WTC11 (cell line): Measurements from ENCODE around the gene NHERF2. TPM values are rescaled to one million over a fixed set of nuclear protein-coding genes. Genes with fewer than 3 reads are reported as not detected.

Source experiments
- ATAC-seq: fragments of 200-7000 bp; cut with Tn5 transposase; 2 replicates; pipeline ENCODE4 v1.10.0; 2021; ENCODE audit warnings: mild to moderate bottlenecking, moderate library complexity
- CTCF ChIA-PET: fragments of 300-600 bp; sonication (Branson Sonifier 250); formaldehyde crosslinking; loops from one replicate; lab custom pipeline; 2021; ENCODE audit warnings: antibody characterized with exemption; lab: Charles Lee
- POLR2A ChIA-PET: fragments of 350-600 bp; sonication (Branson Sonifier 250); formaldehyde crosslinking; loops from one replicate; lab custom pipeline; 2021; ENCODE audit warnings: antibody characterized with exemption; lab: Charles Lee
- DNase-seq: peaks from one replicate; pipeline ENCODE4 v3.0.0; 2021; ENCODE audit warnings: low spot score
- H3K27ac Mint-ChIP-seq: 2 replicates; pipeline ENCODE4 v1.8.0; 2021; ENCODE audit warnings: mixed read lengths
- H3K27me3 Mint-ChIP-seq: 2 replicates; pipeline ENCODE4 v1.8.0; 2021; ENCODE audit warnings: low read depth, mild to moderate bottlenecking, moderate library complexity, mixed read lengths
- H3K36me3 Mint-ChIP-seq: 2 replicates; pipeline ENCODE4 v1.8.0; 2021; ENCODE audit warnings: mixed read lengths
- H3K4me1 Mint-ChIP-seq: 2 replicates; pipeline ENCODE4 v1.8.0; 2022; ENCODE audit warnings: mixed read lengths
- H3K4me3 Mint-ChIP-seq: 2 replicates; pipeline ENCODE4 v1.8.0; 2021; ENCODE audit warnings: mild to moderate bottlenecking, moderate library complexity, mixed read lengths
- H3K9me3 Mint-ChIP-seq: 2 replicates; pipeline ENCODE4 v1.8.0; 2021; ENCODE audit warnings: mixed read lengths
- CBFB ChIP-seq: sonication (generic); formaldehyde crosslinking; IDR thresholded peaks from 2 replicates; pipeline ENCODE4 v1.8.1; 2022; ENCODE audit warnings: mild to moderate bottlenecking, low read depth, missing genetic modification reagents
- ESRRA ChIP-seq: sonication (generic); formaldehyde crosslinking; IDR thresholded peaks from 2 replicates; pipeline ENCODE4 v1.8.1; 2022; ENCODE audit warnings: mild to moderate bottlenecking, missing genetic modification reagents, borderline replicate concordance
- IRF2 ChIP-seq: sonication (generic); formaldehyde crosslinking; IDR thresholded peaks from 2 replicates; pipeline ENCODE4 v1.8.0; 2022; ENCODE audit warnings: low read depth, missing genetic modification reagents, borderline replicate concordance
- JAZF1 ChIP-seq: fragments of 250-450 bp; sonication (Bioruptor Pico); IDR thresholded peaks from 2 replicates; pipeline ENCODE4 v1.9.0; 2021; ENCODE audit warnings: moderate library complexity, mild to moderate bottlenecking, inconsistent platforms
- NR2C2 ChIP-seq: sonication (generic); formaldehyde crosslinking; IDR thresholded peaks from 2 replicates; pipeline ENCODE4 v1.8.0; 2022; ENCODE audit warnings: mild to moderate bottlenecking, missing genetic modification reagents
- NR3C1 ChIP-seq: sonication (generic); formaldehyde crosslinking; conservative IDR thresholded peaks from 2 replicates; pipeline ENCODE4 v1.8.1; 2023; ENCODE audit warnings: low read depth, mild to moderate bottlenecking, missing genetic modification reagents
- OVOL2 ChIP-seq: fragments of 250-450 bp; sonication (Bioruptor Pico); IDR thresholded peaks from 2 replicates; pipeline ENCODE4 v1.9.0; 2021; ENCODE audit warnings: mild to moderate bottlenecking, borderline replicate concordance
- SOX15 ChIP-seq: fragments of 250-450 bp; sonication (Bioruptor Pico); IDR thresholded peaks from 2 replicates; pipeline ENCODE4 v1.9.0; 2021; ENCODE audit warnings: mild to moderate bottlenecking
- TEAD1 ChIP-seq: sonication (generic); formaldehyde crosslinking; IDR thresholded peaks from 2 replicates; pipeline ENCODE4 v1.8.0; 2022; ENCODE audit warnings: mild to moderate bottlenecking, missing genetic modification reagents
- TP53 ChIP-seq: sonication (generic); formaldehyde crosslinking; IDR thresholded peaks from 2 replicates; pipeline ENCODE4 v1.8.1; 2023; ENCODE audit warnings: mild to moderate bottlenecking, missing genetic modification reagents
- ZBTB21 ChIP-seq: sonication (generic); formaldehyde crosslinking; IDR thresholded peaks from 2 replicates; pipeline ENCODE4 v1.8.1; 2023; ENCODE audit warnings: mild to moderate bottlenecking, missing genetic modification reagents, borderline replicate concordance
- ZNF121 ChIP-seq: sonication (generic); formaldehyde crosslinking; IDR thresholded peaks from 2 replicates; pipeline ENCODE4 v1.8.0; 2023; ENCODE audit warnings: missing genetic modification reagents
- ZNF232 ChIP-seq: sonication (generic); formaldehyde crosslinking; IDR thresholded peaks from 2 replicates; pipeline ENCODE4 v1.8.0; 2022; ENCODE audit warnings: mild to moderate bottlenecking, missing genetic modification reagents
- ZNF396 ChIP-seq: fragments of 250-450 bp; sonication (Bioruptor Pico); IDR thresholded peaks from 2 replicates; pipeline ENCODE4 v1.8.0; 2021; ENCODE audit warnings: mild to moderate bottlenecking, moderate library complexity, borderline replicate concordance
- total RNA-seq: library from RNA; stranded (reverse); gene quantifications from 3 replicates; pipeline ENCODE4 v1.2.3, GENCODE V29; 2021
- TF ChIP-seq, protein P1 (sequence below): sonication (generic); formaldehyde crosslinking; IDR thresholded peaks from 2 replicates; pipeline ENCODE4 v1.8.1; 2023; ENCODE audit warnings: mild to moderate bottlenecking, missing genetic modification reagents
- TF ChIP-seq, protein P2 (sequence below): sonication (generic); formaldehyde crosslinking; IDR thresholded peaks from 2 replicates; pipeline ENCODE4 v1.8.0; 2022; ENCODE audit warnings: missing genetic modification reagents
- TF ChIP-seq, protein P3 (sequence below): fragments of 250-450 bp; sonication (Bioruptor Pico); IDR thresholded peaks from 2 replicates; pipeline ENCODE4 v2.1.2; 2022; ENCODE audit warnings: mild to moderate bottlenecking, moderate library complexity
- TF ChIP-seq, protein P4 (sequence below): fragments of 250-450 bp; sonication (Bioruptor Pico); conservative IDR thresholded peaks from 2 replicates; pipeline ENCODE4 v1.9.0; 2021; ENCODE audit warnings: mild to moderate bottlenecking
- TF ChIP-seq, protein P5 (sequence below): sonication (generic); formaldehyde crosslinking; IDR thresholded peaks from 2 replicates; pipeline ENCODE4 v1.8.0; 2022; ENCODE audit warnings: mild to moderate bottlenecking, missing genetic modification reagents
- TF ChIP-seq, protein P6 (sequence below): fragments of 200-600 bp; IDR thresholded peaks from 2 replicates; pipeline ENCODE4 v1.8.0; 2022; ENCODE audit warnings: antibody characterized with exemption
- TF ChIP-seq, protein P7 (sequence below): sonication (generic); formaldehyde crosslinking; IDR thresholded peaks from 2 replicates; pipeline ENCODE4 v1.8.1; 2022; ENCODE audit warnings: mild to moderate bottlenecking, missing genetic modification reagents, moderate library complexity, borderline replicate concordance
- TF ChIP-seq, protein P8 (sequence below): fragments of 250-450 bp; sonication (Bioruptor Pico); IDR thresholded peaks from 2 replicates; pipeline ENCODE4 v1.8.0; 2021; ENCODE audit warnings: mild to moderate bottlenecking

NHERF2 gene
- total RNA-seq, 1 experiment from 2014 or later, result 31.1 TPM

DNA sequence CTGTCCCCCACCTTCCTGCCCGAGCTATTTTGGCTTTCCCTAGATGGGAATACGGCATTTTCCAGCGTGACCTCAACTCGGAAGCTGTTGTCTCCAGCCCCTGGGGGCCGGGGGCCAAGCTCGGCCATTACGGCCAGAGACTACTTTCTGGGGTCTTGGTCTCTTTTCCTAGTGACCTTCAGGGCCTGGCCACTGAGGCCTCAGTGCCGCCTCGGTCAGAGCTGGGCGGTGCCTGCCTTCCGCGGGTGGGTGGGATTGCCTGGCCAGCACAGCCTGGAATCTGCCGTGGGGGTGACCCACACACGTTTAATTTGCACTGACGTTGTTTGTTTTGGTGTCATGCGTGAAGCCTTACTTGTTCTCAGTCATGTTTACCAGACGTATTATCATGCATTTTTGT lies 50.3 kb downstream of the NHERF2 start (continued):
- TF ChIP-seq, protein P1, sequence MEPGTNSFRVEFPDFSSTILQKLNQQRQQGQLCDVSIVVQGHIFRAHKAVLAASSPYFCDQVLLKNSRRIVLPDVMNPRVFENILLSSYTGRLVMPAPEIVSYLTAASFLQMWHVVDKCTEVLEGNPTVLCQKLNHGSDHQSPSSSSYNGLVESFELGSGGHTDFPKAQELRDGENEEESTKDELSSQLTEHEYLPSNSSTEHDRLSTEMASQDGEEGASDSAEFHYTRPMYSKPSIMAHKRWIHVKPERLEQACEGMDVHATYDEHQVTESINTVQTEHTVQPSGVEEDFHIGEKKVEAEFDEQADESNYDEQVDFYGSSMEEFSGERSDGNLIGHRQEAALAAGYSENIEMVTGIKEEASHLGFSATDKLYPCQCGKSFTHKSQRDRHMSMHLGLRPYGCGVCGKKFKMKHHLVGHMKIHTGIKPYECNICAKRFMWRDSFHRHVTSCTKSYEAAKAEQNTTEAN (CRISPR knock-in tag), result no peak
- TF ChIP-seq, protein P2, sequence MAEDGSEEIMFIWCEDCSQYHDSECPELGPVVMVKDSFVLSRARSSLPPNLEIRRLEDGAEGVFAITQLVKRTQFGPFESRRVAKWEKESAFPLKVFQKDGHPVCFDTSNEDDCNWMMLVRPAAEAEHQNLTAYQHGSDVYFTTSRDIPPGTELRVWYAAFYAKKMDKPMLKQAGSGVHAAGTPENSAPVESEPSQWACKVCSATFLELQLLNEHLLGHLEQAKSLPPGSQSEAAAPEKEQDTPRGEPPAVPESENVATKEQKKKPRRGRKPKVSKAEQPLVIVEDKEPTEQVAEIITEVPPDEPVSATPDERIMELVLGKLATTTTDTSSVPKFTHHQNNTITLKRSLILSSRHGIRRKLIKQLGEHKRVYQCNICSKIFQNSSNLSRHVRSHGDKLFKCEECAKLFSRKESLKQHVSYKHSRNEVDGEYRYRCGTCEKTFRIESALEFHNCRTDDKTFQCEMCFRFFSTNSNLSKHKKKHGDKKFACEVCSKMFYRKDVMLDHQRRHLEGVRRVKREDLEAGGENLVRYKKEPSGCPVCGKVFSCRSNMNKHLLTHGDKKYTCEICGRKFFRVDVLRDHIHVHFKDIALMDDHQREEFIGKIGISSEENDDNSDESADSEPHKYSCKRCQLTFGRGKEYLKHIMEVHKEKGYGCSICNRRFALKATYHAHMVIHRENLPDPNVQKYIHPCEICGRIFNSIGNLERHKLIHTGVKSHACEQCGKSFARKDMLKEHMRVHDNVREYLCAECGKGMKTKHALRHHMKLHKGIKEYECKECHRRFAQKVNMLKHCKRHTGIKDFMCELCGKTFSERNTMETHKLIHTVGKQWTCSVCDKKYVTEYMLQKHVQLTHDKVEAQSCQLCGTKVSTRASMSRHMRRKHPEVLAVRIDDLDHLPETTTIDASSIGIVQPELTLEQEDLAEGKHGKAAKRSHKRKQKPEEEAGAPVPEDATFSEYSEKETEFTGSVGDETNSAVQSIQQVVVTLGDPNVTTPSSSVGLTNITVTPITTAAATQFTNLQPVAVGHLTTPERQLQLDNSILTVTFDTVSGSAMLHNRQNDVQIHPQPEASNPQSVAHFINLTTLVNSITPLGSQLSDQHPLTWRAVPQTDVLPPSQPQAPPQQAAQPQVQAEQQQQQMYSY (CRISPR knock-in tag), result no peak

DNA sequence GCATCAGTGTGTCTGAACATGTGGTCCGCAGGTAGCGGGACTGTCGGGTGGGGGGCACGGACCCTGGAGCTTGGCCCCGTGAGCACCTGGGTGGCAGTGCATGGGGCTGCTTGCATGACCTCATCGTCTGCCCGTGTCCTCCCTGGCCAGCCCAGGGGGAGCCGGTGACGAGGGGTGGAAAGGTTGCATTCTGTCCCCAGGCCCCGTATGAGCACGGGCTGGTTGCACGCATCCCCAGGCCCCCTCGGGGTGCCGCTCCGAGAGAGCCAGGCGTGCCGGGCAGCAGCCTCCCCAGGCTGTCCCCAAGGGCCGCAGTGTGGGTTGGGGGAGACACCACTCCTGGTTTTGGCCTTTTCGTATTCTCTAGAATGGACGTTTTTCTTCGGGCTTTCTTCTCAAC lies 51.0 kb downstream of the NHERF2 start:
- ATAC-seq (no peak), DNase-seq (no peak)
- POLR2A ChIA-PET, result interaction anchor here (0.6 kb wide), 1 partner anchor 1643 kb away, joined by 3 read pairs; no protein-coding TSS in a partner anchor
- no peak overlapping the region for H3K4me3 Mint-ChIP-seq
- H3K27me3 Mint-ChIP-seq, result no peaks in the 10 kb centered on the region
- no peaks in the 10 kb centered on the region for H3K4me1 Mint-ChIP-seq
- peaks cover 3% of the 10 kb centered on the region for H3K36me3 Mint-ChIP-seq
- TF ChIP-seq, protein P3, sequence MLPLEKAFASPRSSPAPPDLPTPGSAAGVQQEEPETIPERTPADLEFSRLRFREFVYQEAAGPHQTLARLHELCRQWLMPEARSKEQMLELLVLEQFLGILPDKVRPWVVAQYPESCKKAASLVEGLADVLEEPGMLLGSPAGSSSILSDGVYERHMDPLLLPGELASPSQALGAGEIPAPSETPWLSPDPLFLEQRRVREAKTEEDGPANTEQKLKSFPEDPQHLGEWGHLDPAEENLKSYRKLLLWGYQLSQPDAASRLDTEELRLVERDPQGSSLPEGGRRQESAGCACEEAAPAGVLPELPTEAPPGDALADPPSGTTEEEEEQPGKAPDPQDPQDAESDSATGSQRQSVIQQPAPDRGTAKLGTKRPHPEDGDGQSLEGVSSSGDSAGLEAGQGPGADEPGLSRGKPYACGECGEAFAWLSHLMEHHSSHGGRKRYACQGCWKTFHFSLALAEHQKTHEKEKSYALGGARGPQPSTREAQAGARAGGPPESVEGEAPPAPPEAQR, result no peak
- TF ChIP-seq CBFB (no peak), TP53 (CRISPR knock-in tag) (no peak), TEAD1 (CRISPR knock-in tag) (no peak), SOX15 (no peak), NR3C1 (no peak), OVOL2 (no peak), IRF2 (CRISPR knock-in tag) (no peak), JAZF1 (CRISPR knock-in tag) (no peak), ZNF396 (CRISPR knock-in tag) (no peak), ZNF232 (CRISPR knock-in tag) (no peak), ESRRA (CRISPR knock-in tag) (no peak), ZNF121 (CRISPR knock-in tag) (no peak), NR2C2 (CRISPR knock-in tag) (no peak), ZBTB21 (no peak)
- TF ChIP-seq, protein P4, sequence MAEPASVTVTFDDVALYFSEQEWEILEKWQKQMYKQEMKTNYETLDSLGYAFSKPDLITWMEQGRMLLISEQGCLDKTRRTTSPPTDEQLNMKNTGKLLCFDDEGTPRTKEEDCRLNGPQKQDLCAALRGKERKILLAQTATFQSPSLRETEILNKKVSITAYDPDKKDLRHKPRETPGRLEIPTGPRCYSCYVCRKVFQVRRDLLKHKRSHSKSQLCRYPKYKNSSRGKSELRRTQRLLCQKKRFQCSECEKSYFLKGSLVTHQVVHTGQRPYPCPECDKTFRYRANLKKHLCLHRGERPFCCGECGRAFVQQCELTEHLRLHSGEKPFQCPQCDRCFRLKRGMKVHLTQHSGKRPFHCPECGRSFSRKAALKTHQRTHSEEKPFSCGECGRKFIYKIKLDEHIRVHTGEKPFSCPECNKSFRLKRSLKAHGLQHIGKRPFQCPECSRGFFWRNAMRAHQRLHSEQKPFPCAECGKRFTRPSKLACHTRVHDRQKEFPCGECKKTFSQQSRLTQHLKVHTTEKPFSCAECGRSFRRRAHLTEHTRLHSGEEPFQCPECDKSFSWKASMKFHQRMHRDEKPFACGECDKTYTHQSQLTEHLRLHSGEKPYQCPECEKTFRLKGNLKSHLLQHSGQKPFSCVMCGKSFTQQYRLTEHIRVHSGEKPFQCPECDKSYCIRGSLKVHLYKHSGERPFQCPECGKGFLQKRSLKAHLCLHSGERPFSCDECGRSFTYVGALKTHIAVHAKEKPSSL, result no peak
- TF ChIP-seq, protein P5, sequence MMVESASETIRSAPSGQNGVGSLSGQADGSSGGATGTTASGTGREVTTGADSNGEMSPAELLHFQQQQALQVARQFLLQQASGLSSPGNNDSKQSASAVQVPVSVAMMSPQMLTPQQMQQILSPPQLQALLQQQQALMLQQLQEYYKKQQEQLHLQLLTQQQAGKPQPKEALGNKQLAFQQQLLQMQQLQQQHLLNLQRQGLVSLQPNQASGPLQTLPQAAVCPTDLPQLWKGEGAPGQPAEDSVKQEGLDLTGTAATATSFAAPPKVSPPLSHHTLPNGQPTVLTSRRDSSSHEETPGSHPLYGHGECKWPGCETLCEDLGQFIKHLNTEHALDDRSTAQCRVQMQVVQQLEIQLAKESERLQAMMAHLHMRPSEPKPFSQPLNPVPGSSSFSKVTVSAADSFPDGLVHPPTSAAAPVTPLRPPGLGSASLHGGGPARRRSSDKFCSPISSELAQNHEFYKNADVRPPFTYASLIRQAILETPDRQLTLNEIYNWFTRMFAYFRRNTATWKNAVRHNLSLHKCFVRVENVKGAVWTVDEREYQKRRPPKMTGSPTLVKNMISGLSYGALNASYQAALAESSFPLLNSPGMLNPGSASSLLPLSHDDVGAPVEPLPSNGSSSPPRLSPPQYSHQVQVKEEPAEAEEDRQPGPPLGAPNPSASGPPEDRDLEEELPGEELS, result no peak
- TF ChIP-seq, protein P6, sequence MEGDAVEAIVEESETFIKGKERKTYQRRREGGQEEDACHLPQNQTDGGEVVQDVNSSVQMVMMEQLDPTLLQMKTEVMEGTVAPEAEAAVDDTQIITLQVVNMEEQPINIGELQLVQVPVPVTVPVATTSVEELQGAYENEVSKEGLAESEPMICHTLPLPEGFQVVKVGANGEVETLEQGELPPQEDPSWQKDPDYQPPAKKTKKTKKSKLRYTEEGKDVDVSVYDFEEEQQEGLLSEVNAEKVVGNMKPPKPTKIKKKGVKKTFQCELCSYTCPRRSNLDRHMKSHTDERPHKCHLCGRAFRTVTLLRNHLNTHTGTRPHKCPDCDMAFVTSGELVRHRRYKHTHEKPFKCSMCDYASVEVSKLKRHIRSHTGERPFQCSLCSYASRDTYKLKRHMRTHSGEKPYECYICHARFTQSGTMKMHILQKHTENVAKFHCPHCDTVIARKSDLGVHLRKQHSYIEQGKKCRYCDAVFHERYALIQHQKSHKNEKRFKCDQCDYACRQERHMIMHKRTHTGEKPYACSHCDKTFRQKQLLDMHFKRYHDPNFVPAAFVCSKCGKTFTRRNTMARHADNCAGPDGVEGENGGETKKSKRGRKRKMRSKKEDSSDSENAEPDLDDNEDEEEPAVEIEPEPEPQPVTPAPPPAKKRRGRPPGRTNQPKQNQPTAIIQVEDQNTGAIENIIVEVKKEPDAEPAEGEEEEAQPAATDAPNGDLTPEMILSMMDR, result no peak
- TF ChIP-seq, protein P7, sequence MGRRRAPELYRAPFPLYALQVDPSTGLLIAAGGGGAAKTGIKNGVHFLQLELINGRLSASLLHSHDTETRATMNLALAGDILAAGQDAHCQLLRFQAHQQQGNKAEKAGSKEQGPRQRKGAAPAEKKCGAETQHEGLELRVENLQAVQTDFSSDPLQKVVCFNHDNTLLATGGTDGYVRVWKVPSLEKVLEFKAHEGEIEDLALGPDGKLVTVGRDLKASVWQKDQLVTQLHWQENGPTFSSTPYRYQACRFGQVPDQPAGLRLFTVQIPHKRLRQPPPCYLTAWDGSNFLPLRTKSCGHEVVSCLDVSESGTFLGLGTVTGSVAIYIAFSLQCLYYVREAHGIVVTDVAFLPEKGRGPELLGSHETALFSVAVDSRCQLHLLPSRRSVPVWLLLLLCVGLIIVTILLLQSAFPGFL (CRISPR knock-in tag), result no peak
- TF ChIP-seq, protein P8, sequence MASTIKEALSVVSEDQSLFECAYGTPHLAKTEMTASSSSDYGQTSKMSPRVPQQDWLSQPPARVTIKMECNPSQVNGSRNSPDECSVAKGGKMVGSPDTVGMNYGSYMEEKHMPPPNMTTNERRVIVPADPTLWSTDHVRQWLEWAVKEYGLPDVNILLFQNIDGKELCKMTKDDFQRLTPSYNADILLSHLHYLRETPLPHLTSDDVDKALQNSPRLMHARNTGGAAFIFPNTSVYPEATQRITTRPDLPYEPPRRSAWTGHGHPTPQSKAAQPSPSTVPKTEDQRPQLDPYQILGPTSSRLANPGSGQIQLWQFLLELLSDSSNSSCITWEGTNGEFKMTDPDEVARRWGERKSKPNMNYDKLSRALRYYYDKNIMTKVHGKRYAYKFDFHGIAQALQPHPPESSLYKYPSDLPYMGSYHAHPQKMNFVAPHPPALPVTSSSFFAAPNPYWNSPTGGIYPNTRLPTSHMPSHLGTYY (CRISPR knock-in tag), result no peak
- TF ChIP-seq, all 79 proteins: peak for 0
- Mint-ChIP-seq H3K9me3 (no peaks in the 10 kb centered on the region), H3K27ac (no peak overlapping the region)
- CTCF ChIA-PET, result no interaction called here
